ENCODE results near the gene RXRB. TPM values are rescaled to one million over a fixed set of nuclear protein-coding genes. Genes with fewer than 3 reads are reported as not detected.
"Not testable (repeated sequence)": the region's sequence is repeated elsewhere in the genome, so short reads cannot be mapped to it uniquely, and the experiment has no call there.

Gene RXRB
- total RNA-seq, 1 experiment from 2014 or later: 49.9 TPM

- no peak overlapping the region for H3K4me3 ChIP-seq (replicated peaks in 1 of 2; ENCODE audit: low read depth in 1 of 2, low read length in 2 of 2)
- H3K79me2 ChIP-seq (ENCODE audit: insufficient read depth, low read length): no peaks in the 10 kb centered on the region
- DNase-seq (ENCODE audit: low read depth, low spot score) (no peak), ATAC-seq (no peak)
- ChIA-PET CTCF (interaction anchor here (5.2 kb wide), 1 partner anchor 9 kb away, joined by 31 read pairs; no protein-coding TSS in a partner anchor), RAD21 (ENCODE audit: low non-redundant PET in 1 of 2, low total read pairs in 2 of 2, uncharacterized antibody in 2 of 2, unreplicated experiment in 2 of 2) (interaction anchor here in 1 of 2 experiments (0.7 kb wide), 1 partner anchor 10 kb away, joined by 3 read pairs; no protein-coding TSS in a partner anchor), POLR2A (no interaction called here)
- intact Hi-C loops (cut with micrococcal nuclease): no loop called here
- no peaks in the 10 kb centered on the region for H4K20me1 ChIP-seq (ENCODE audit: insufficient read depth)
- no TSS peak for BruUV-seq (replicated peaks)
- H2AFZ ChIP-seq (ENCODE audit: low read depth, low read length, poor library complexity, severe bottlenecking): no peak overlapping the region
- H3K9me3 ChIP-seq (ENCODE audit: control insufficient read depth in 1 of 2, insufficient read depth in 1 of 2, low read depth in 1 of 2, low read length in 2 of 2): no peaks in the 10 kb centered on the region
- no peaks in the 10 kb centered on the region for H3K9me2 ChIP-seq (ENCODE audit: insufficient read depth)
- no peak overlapping the region for H3K27ac ChIP-seq (ENCODE audit: low read depth, low read length)
- 0 out of 4 replicates have a peak, but pooled peaks cover 0 to 6% of the 10 kb centered on the region in 2 experiments for H3K4me1 ChIP-seq (ENCODE audit: control insufficient read depth in 1 of 2, insufficient read depth in 2 of 2, low read length in 2 of 2)
- no peak for TF ChIP-seq REST (IDR thresholded peaks at IDR 0.05; ENCODE audit: low read depth)
- no peak for TF ChIP-seq YY1 (IDR thresholded peaks at IDR 0.05; ENCODE audit: extremely low read depth, insufficient replicate concordance, low read depth, low read length)
- no peak for TF ChIP-seq EZH2 (IDR thresholded peaks at IDR 0.05)
- no peak for TF ChIP-seq CEBPB (IDR thresholded peaks at IDR 0.05; ENCODE audit: low read depth)
- no peak for TF ChIP-seq ZFX (IDR thresholded peaks at IDR 0.05)
- TF ChIP-seq RAD21 (IDR thresholded peaks at IDR 0.05; ENCODE audit: low read depth): no peak
- TF ChIP-seq EZH2phosphoT487 (IDR thresholded peaks at IDR 0.05; ENCODE audit: borderline replicate concordance): no peak
- TF ChIP-seq SP1 (IDR thresholded peaks at IDR 0.05; ENCODE audit: low read depth): no peak
- no peak for TF ChIP-seq ZNF274 (IDR thresholded peaks at IDR 0.05; ENCODE audit: low read depth, low read length)
- TF ChIP-seq CTCF (IDR thresholded peaks at IDR 0.05 in 2 of 3, conservative IDR thresholded peaks at IDR 0.05 in 1 of 3; ENCODE audit: borderline replicate concordance in 1 of 3, insufficient read depth in 1 of 3, low read depth in 2 of 3, low read length in 2 of 3): no peak
- TF ChIP-seq ZBTB33 (IDR thresholded peaks at IDR 0.05; ENCODE audit: extremely low read depth, insufficient replicate concordance, low read length): no peak
- no peak for TF ChIP-seq POLR2A (IDR thresholded peaks at IDR 0.05; ENCODE audit: borderline replicate concordance, extremely low read depth, insufficient read depth, insufficient read length)
- no peak for TF ChIP-seq ELF1 (IDR thresholded peaks at IDR 0.05; ENCODE audit: borderline replicate concordance, low read depth)
- no peak for TF ChIP-seq CBX3 (IDR thresholded peaks at IDR 0.05; ENCODE audit: low read depth)
- H3K27me3 ChIP-seq (ENCODE audit: insufficient read depth, low read length): no peaks in the 10 kb centered on the region
- no peak overlapping the region for H3K4me2 ChIP-seq (ENCODE audit: low read length)
- no peak overlapping the region for H3K9ac ChIP-seq (ENCODE audit: low read length)
- no peaks in the 10 kb centered on the region for H3K36me3 ChIP-seq (ENCODE audit: control insufficient read depth in 1 of 2, insufficient read depth in 2 of 2, low read length in 2 of 2)
These were observed 49.4 kb downstream of the RXRB start for GRCh38 chr6:33151050-33151449.

GRCh38 chr6:33150560-33150959 is 49.9 kb downstream of the RXRB start:
- BruUV-seq (replicated peaks); H3K79me2 ChIP-seq (ENCODE audit: insufficient read depth, low read length); H3K4me2 ChIP-seq (ENCODE audit: low read length); H4K20me1 ChIP-seq (ENCODE audit: insufficient read depth); H3K9me3 ChIP-seq (ENCODE audit: control insufficient read depth in 1 of 2, insufficient read depth in 1 of 2, low read depth in 1 of 2, low read length in 2 of 2); DNase-seq (ENCODE audit: low read depth, low spot score); H2AFZ ChIP-seq (ENCODE audit: low read depth, low read length, poor library complexity, severe bottlenecking); RAD21 ChIA-PET (ENCODE audit: low non-redundant PET in 1 of 2, low total read pairs in 2 of 2, uncharacterized antibody in 2 of 2, unreplicated experiment in 2 of 2); H3K9ac ChIP-seq (ENCODE audit: low read length); H3K4me3 ChIP-seq (replicated peaks in 1 of 2; ENCODE audit: low read depth in 1 of 2, low read length in 2 of 2); H3K27me3 ChIP-seq (ENCODE audit: insufficient read depth, low read length); H3K9me2 ChIP-seq (ENCODE audit: insufficient read depth); intact Hi-C loops (cut with micrococcal nuclease); H3K4me1 ChIP-seq (ENCODE audit: control insufficient read depth in 1 of 2, insufficient read depth in 2 of 2, low read length in 2 of 2); H3K36me3 ChIP-seq (ENCODE audit: control insufficient read depth in 1 of 2, insufficient read depth in 2 of 2, low read length in 2 of 2); ATAC-seq; H3K27ac ChIP-seq (ENCODE audit: low read depth, low read length): not testable (repeated sequence)
- POLR2A ChIA-PET: interaction anchor here (0.7 kb wide), 1 partner anchor 57 kb away, joined by 3 read pairs; no protein-coding TSS in a partner anchor
- CTCF ChIA-PET: interaction anchor here (5.2 kb wide), 1 partner anchor 10 kb away, joined by 31 read pairs; no protein-coding TSS in a partner anchor

All from HCT116 (cell line).